Epidermal melanocyte (primary cell): ENCODE results near the gene PALD1.

Experiments used
- DNase-seq: peaks from one replicate; pipeline ENCODE4 v3.0.0; 2011; ENCODE audit warnings: low spot score; ENCODE audit not compliant: insufficient read length

PALD1 gene

GRCh38 chr10:70457759-70458305 is 20.7 kb upstream of the PALD1 start:
- DNase-seq, result no peak

- no peak for DNase-seq
Observed at GRCh38 chr10:70458329-70459060, 20.1 kb upstream of the PALD1 start.

DNA sequence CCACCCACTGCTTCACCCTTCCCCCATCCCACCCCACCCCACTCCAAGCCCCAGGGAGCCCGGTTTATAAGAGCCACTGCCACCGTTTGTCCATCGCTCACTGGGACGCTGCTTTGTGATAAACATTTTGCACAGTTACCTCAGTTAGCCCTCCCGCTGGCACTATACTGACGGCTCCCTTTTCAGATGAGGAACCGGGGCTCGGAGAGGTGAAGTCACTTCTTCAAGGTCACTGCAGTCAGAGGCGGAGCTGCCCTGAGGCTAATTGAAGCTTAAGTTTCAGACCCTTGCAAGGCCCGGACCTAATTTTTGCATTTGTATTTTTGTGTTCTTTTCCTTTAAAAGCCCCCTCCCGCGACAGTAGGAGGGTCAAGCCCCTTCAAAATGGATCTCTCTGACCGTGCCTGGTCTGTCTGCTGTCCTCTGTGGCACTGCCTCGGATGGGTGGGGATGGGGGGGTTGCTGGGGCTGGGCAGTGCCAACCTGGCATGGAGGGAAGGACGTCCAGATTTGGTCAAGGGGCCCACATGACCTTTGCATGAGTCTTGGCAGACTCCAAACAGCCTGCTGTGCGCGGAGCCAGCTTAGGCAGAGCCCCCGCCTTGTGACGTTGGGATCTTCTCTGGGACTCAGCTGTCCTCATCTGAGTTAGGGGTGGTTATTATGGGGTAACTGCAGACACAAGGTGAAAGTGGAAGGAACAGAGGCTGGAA is 19.4 kb upstream of the PALD1 start:
- DNase-seq, result no peak

GRCh38 chr10:70459774-70460490 is 18.6 kb upstream of the PALD1 start:
- no peak for DNase-seq

DNA sequence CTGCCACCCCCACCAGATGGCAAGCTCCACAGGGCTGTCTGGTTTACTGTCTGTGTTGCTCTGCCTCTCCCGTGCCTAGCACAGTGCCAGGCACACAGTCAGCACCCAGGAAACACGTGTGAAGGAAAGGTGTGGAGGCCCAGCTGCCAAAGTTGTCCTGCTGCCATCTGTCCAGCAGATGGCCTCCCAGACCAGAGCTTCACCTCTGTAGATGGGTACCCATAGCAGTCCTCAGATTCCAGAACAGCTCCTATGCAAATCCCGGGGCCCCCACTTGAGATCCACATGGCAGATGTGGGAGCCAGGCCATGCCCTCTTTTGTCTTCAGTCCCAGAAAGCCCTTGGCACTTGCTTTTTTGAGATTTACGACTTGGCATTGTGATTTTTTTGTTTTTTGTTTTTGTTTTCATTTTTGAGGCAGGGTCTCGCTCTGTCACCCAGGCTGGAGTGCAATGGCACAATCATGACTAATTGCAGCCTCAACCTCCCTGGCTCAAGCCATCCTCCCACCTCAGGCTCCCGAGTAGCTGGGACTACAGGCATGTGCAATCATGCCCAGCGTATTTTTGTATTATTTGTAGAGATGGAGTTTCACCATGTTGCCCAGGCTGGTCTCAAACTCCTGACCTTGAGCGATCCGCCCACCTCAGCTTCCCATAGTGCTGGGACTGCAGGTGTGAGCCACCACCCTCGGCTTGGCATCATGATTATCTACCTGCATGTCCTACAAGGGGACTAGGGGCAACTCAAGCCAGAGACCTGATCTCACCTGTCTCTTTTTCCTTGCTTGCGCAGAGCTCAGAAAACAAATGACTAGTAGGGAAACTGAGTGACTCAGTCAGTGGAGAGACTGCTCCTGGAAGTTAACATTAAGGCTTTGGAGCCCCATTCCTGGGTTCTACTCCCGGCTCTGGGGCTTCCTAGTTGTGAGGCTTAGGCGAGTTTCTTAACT is 16.9 kb upstream of the PALD1 start:
- peak; percentile 81 for DNase-seq

DNA sequence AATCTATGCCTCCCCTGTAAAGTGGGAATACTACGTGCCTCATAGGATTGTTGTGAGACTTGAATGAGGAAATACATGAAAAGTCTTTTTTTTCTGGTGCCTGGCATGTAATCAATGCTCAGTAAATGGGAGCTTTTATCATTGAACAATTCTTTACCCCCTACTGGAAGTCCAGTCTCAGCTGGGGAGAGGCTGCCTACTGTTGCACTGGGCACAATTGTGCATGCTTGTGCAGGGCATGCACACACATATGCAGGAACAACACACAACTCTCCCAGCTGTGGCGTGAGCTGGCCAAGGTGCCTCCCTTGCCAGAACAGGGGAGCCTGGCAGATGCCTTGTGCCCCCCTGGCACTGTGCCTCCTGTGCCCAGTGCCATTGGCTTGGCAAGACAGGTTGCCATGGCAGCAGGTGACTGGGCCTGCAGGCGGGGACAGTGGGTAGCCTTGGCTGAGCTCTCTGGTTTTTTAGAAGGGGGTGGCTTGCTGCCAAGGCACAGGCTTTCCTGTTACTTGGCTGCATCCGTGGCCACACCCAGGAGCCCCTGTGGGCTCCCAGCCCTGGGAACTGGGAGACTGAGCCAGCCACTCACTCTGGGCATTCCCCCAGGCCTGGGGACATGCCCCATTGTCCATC is 16.1 kb upstream of the PALD1 start:
- no peak for DNase-seq

DNA sequence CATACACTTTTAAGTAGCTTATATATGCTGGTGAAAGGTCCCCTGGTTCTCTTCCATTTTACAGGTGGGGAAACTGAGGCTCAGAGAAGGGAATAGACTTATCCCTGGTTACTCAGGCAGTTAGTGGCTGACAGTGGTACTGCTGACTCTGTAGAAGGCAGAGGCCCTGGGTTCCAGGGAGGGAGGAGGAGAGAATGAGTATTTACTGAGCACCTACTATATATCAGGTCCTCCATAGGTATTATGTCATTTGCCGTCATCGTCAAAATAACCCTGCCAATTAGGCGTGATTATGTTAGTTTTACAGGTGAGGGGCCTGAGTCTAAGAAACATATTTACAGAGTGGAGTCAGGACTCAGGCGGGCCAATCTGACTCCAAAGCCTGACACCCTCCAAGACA is 13.3 kb upstream of the PALD1 start:
- no peak for DNase-seq

DNA sequence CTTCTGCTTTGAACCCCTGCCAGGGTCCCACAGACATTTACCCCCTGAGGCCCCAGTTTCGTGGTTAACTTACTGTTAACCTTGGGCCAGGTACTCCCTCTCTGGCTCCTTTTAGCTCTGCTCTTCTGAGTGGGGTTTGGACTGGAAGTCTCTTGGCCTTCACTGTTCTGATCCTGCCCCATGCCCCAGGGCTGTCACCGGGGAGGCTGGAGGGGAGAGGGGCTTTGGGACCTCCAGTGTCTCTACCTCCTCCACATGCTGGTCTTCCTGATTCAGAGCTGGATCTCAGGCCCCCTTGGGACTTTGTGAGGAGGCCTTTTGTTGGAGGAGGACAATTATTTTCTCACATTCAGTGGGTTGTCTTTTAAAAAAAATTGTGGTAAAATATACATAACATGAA is 12.7 kb upstream of the PALD1 start:
- DNase-seq, result no peak

DNA sequence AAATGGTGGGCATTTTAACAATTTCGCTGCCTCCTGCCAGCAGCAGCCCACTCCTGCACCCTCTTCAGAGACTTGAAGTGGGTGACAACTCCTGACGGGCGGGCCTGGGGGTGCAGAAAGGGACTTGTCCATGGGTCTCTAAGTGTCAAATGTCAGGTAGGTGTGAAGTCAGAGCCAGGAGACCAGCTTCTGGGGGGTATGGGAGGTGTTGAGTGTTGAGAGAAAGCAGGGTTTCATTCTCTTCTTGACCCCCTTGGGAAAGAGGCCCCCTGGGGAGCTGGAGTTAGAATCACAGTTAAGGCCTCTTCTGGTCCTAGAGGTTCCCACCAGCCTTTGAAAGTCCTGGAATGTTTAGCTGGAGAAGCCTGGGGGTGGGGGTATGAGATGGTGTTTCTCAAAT is 11.6 kb upstream of the PALD1 start:
- DNase-seq, result no peak

- no peak for DNase-seq
Observed at GRCh38 chr10:70472799-70473454, 5.6 kb upstream of the PALD1 start.

- no peak for DNase-seq
Observed at GRCh38 chr10:70474780-70475179, 3.8 kb upstream of the PALD1 start.

DNA sequence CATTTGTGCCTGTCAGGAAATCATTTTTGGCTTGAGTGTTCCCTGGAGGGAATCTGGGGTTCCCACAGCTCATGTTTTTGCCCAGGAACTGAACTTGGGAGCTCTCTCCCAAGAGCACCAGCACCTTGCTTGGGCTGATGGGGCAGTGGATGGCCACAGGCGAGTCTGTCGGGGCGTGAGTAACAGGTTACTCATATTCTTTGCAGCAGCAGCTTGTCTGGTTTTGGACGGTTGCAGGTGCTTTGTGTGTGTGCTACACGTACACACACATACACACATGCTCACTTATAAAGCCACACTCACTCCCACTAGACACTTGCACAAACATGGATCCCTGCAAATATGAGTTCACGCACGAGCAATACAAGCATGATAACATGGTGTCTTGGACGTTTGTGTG is 2.9 kb upstream of the PALD1 start:
- DNase-seq, result no peak

- DNase-seq, result no peak
Observed at GRCh38 chr10:70476249-70477035, 2.1 kb upstream of the PALD1 start.

DNA sequence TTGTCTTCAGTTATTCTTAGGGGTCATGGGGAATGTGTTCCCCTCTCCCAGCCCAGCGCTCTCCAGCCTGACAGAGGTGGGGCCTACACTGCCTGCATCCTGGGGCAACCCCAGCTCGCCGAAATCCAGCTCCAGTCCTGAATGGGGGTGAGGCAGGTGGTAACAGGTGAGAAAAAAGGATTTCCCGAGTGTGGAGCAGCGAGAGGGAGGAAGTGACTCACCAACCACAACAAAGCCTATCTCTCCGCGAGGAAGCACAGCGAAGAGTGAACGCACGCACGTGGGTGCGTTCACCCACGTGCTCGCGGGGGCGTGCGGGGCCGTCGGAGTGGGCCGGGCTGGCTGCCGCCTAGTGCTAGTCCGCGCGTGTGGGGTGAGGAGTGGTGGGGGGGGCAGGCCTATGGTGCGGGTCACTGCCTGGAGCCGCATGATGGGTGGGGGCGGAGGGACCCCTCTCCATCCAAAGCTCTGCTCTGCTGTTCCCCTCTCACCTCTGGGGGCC is 855 bp upstream of the PALD1 start:
- no peak for DNase-seq

DNA sequence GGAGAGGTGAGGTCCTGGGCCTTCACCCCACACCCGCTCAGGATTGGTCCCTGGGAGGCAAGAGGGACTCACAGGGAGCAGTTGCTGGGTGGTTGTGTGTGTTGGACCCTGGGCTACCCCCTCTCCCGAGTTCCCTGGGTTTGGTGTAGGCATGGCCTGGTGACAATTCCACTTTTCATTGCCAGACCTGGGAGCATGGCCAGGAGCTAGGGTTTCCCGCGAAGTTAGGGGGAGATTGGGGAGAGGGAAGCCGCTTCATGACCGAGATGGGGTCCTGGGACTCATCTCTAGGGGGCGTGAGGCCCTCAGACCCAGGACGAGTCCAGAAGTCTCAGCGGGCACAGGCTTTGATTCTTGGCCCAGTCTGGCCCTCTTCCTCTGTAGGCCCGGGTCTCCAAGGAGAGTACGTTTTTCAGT is 606 bp downstream of the PALD1 start:
- no peak for DNase-seq

GRCh38 chr10:70479626-70480238 is 1.2 kb downstream of the PALD1 start:
- DNase-seq, result no peak

DNA sequence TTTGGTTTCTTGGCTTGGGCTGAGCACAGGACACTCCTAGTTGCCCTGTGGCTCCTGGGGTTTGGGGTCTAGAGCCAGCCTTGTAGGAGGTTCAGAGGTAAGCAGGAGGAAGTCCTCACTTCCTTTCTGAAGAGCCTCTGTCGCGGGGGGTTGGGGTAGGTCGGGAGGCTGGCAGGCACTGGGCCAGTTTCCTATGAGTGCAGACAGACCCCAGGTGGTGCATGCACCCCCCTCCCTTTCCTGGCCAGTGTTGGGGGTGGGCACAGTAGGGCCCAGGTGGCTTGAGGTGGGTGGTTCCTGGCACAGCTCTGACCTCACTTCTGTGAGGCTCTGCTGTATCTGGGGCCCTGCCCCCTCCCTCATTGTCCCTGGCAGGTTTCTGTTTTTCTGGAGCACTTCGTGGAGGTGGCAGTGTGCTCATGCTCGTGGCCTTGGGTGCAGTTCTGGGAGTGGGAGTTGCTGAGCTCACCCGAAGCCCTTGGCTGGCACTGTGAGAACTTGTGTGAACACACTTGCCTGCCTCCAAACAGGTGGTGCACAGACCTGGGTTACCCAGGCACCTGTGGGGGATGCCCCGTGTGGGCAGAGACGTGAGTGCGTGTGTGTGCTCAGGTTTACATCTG is 1.8 kb downstream of the PALD1 start:
- no peak for DNase-seq

DNA sequence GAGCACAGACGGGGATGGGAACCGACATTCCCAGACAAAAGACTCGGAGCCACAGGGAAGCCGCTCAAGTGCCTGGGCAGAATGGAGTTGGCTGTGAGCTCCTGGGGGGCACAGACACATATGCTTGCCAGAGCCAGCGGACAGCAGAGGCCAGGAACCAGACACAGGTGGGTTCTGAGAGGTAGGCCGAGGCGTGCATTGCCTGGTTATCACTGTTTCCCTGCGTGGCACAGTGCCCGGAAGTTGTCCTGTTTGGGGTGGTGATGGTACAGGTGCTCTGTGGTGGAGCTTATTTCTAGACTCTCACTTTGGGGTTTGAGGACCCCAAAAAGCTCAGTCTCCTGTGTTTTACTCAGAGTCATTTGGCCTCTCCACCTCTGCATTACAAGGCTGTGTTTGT is 2.5 kb downstream of the PALD1 start:
- DNase-seq, result no peak
